Activated CD4-positive, alpha-beta T cell treated with anti-CD3 and anti-CD28 coated beads for 4 hours (primary cell): ENCODE measurements around the gene MYEF2.

ENCODE experiments used
- DNase-seq, 2 donors: peaks; one replicate each; pipeline ENCODE4 v3.0.0-alpha.2; 2020

Gene MYEF2, protein sequence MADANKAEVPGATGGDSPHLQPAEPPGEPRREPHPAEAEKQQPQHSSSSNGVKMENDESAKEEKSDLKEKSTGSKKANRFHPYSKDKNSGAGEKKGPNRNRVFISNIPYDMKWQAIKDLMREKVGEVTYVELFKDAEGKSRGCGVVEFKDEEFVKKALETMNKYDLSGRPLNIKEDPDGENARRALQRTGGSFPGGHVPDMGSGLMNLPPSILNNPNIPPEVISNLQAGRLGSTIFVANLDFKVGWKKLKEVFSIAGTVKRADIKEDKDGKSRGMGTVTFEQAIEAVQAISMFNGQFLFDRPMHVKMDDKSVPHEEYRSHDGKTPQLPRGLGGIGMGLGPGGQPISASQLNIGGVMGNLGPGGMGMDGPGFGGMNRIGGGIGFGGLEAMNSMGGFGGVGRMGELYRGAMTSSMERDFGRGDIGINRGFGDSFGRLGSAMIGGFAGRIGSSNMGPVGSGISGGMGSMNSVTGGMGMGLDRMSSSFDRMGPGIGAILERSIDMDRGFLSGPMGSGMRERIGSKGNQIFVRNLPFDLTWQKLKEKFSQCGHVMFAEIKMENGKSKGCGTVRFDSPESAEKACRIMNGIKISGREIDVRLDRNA

DNA sequence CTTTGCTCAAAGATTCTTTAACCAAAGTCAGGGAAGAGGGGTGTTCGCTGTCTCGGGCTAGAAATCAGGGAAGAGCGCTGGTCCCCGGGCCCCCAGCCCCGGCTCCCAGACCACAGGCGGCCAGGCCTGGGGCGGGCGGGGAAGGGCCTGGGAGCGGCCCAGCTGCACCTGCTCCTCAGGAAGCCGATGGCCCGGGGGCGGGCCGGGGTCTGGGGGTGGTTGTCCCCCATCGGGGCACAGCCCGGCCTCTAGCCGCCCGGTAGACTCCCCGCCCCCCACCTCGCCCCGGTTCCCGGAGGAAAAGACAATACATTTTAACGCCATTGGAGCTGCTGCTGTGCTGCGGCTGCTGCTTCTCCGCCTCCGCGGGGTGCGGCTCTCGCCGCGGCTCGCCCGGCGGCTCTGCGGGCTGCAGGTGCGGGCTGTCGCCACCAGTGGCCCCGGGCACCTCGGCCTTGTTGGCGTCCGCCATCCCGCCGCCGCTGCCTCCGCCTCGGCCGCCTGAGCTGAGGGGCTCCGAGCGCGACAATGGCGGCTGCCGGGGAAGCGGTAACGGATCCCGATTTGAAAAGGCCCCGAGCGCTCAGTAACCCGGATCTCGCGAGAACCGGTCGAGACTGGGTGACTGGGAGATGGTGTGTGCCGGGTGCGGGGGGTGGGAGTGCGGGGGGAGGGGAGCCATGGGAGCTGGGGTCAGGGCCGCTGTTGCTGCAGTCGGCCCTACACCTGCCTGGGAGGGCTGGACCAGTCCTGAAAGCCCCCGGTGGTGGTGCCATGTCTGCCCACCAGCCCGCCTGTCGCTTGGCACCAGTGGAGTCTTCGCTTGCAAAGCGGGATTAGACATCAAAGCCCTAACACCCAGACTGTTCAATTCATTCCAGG lies at the start of gene MYEF2:
TSS of gene MYEF2 (minus strand) at position 530 of the 882 bp plus-strand sequence. CDS start at position 472, 58 bp downstream.
- DNase-seq = peak; percentile 54 to 61

DNA sequence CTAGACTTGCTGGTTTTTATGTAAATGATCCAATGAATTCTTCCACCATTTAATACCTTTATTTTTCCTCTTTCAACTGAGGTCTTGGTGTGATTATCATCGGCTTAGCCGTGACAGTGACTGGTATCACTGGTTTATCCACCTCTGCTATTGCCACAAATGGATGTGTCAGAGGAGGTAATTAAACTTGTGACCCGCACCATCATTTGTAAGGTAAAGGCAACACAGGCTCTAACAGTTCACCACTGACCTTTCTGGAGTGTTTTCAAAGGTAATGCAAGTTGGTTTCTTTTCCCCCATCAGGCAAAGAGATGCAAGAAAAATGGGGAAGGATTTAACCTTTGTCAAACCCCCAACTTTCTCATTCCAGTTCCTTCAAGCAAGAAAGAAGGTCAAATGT lies 47.7 kb upstream of the MYEF2 start:
- no peak for DNase-seq

DNA sequence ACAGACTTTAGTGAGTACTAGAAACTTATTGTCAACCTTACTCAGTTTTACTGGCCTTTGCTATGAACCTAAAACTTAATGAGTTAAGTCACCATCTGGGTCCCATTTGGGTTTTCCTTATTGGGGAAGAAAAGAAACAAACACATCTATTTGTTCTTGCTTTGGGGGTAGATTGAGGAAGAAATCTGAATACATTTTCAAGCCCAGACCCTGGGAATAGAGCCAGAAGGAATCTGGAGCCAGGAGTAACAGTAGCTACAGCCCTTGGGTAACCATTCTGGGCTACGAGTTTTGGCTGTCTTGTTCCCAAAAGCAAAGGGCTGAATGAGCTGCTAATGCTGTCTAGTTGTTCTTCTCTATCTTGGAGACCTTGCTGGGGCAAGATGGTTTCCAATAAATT lies 44.5 kb upstream of the MYEF2 start:
- DNase-seq = no peak

DNA sequence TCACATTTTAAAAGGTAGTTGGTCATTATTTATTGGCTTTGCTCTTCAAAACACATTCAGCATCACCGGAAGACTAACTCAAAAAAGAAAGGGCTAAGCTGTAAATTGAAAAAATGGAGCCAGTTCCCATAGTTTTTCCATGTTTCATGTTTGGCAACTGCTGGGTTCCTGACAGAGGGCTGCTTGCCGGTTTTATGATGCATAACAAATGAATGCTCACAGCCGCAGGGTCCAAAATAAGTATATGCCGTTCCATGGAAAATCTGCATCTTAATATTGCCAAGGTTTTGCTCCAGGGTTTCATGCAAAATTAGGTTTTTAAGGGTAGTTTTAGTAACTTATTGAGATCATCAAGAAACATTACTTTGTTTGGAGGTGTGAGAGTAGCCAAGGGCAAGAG lies 43.8 kb upstream of the MYEF2 start:
- DNase-seq = no peak

DNA sequence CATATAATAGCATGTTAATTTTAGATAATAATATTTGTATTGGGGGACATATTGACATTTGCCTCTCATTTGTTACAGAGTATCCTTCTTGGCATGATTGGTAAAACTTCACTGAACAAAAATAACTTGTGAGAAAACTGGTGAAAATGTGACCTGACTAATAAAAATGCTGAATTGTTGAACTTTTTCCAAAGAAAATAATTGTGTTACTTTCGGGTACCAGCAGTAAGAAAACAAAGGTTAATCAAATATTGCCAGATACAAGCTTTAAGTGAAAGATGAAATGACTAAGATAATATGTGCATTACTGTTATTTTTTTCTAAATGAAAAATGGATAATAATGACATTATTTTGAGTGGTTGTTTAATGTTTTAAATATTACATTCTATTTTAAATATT lies 43.2 kb upstream of the MYEF2 start:
- no peak for DNase-seq

DNA sequence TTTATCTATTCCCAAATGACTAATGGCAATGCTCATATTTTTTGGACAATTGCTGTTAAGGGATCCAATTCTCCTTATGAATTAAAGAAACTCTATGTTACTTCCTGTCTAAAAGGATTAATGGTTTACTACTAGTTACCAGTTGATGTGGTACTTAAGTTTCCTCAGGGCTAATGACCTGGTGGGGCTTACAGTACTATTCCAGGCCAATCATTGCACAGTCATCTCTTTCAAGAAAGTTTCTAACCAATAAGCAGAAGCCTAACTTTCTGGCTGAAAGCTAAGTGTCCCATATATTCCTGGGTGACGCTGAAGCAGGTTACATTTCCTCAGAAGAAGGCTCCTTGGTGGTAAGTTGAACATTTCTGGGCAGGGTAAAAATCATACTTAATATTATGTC lies 27.9 kb upstream of the MYEF2 start, which contains the start of gene SLC12A1:
TSS of gene SLC12A1 (plus strand) at position 322 of the 400 bp plus-strand sequence. CDS start 1,418 bp downstream, outside the sequence.
- no peak for DNase-seq

DNA sequence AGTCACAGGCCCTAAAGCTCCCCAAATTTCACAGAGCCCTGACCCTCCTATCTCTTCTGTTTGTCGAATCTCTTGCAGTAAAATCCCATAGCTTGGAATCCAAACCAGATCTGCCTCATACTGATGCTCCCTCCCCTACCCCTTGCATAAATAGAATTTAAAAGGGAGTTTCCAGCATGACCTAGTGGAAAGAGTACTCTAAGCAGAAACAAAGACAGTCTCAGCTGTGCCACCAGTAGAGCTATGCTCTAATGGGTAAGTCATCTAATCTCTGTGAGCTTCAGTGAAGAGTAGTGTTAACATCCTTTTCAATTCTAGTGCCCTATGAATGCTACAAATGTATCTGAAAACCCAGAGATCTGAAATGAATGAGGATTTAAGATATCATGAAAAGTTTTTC lies 24.0 kb upstream of the MYEF2 start:
- DNase-seq = no peak

DNA sequence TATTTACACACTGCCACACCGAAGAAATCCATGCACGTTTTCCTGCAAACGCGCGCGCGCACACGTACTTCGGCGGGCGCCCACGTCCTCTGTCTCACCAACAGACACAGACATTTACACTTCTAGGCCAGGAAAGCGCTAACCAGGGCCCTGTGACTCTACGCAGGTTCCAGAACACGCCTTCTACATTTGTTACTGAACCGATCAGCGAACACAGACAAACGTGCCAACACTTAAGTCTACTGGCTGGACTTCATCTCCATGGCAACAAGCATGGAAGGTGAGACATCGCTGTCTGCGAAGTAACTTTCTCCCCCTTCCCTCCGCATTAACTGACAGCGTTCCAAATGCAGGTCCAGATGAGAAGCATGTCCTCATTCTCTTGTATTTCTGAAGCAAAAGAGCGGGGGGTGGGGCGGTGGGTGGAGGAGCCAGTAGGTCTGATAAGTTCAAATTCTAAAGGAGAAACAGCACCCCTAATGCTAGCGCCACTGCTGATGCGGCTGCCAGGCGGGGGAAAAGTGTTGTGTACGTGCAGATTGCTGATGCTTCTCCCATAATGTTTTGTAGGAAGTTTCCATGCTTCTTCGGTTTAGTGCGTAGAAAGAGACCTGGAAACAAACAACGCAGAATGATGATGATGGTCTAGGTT lies 13.6 kb upstream of the MYEF2 start, which contains the start of gene CTXN2:
TSS of gene CTXN2 (plus strand) at position 92 of the 652 bp plus-strand sequence. CDS start 9,636 bp downstream, outside the sequence.
- DNase-seq = no peak

DNA sequence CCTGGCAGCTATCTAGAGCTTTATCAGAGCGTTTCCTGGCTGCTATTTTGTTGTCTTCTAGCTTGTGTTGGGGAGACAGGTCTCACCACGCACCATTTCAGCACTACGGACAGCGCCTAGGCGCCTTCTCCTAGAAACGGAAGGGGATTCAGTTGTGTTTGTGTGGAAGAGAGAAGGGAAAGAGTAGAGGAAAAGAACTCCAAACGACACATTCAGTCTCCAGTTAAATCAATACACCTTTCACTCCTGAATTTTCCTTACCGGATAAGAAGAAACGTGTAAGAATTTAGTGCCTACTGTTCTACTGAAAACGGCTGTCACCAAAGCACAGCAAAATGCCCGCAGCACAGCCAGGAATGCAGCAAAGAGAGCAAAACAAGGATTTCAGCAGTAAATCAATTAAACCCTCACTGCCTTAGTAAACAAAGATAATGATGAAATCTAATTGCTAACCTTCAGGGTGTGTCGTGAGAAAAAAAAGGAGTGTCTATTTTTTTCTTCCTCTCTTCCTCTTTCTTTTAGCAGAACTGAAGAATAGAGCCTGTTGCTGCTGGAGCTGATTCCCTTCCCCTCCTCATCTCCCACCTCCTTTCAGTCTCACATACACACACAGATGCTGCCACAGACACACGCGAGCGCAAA lies 13.0 kb upstream of the MYEF2 start:
- peak in 1 of 2 donors; percentile 6 for DNase-seq

DNA sequence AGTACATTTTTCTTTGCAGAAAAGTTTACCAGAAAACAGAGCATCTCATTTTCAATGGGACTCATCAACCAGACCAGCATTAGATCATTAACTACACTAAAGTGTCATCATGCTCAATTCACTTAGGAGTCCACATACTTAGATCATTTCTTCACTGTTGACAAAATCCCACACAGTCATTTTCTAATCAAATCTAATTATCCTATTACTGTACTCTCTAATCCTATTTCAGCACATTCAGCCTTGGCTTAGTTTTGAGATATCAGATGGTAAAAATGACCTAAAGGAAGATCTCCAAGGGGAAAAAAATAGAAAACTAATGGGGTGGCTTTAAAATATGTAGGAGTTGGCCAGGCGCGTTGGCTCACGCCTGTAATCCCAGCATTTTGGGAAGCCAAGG lies 8.2 kb upstream of the MYEF2 start:
- no peak for DNase-seq

DNA sequence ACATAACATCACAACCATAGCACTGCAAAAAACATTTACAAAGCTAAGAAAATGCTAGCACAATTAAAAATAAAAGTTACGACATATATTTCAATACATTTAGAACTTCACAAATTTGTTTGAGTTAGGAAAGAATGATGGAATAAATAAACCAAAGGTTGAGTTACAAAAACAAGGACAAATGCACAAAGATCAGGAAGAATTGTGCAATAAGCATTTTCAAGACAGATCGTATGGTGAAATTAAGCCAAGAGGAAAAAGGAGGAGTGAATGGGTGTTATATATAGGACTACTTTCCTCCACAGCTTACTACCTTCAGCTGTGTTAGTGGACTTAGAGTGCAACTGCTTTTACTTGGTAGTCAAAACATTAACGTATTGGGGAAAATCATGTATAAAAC lies 7.4 kb upstream of the MYEF2 start:
- DNase-seq = no peak

DNA sequence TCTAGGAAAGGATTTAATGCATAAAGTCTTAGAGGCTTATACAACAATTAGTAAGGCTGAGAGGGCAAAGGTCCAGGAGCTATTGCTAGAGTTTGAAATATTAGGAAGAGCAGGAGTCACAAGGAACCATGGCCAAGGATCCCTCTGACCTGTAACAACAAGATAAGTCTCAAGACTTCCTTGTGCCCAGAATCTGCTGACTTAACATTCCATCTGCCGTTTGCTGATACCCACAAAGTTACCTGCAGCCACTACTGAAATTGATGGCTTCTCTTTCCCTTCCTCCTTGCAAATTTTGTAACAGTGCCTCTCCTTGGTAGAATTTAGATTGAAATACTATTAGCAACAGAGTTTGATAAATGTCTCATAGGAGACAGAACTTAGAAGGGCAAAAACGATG lies 4.7 kb upstream of the MYEF2 start:
- DNase-seq = no peak

DNA sequence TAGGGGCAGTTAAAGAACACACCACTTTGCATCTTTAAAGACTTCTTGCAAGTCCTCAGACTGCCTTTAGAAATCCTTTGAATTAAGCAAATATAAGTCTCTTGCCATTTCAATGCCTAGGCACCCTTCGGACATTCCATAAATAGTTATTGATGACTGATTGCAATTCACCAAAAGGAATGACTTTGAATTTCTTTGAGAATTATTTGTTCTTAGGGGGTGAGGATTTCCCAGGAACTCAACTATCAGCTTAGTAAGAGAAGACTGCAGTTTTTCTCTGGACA lies 495 bp upstream of the MYEF2 start:
- DNase-seq = no peak

DNA sequence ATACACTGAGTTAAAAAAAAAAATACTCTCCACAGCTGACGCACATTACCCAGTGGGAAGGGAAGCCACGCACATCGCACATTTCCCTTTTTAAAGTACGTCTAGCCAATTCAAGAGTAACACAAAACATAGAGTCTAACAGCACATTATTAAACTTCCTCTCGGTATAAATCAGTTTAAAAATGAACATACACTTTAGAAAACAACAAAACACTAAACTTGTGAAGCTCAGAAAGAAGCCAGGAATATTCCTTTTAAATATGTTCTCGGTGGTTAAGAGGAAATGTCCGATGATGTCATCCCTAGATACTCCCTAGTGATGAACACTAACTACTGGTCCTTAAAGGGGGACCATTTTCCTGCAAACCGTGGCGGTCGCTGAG lies 721 bp downstream of the MYEF2 start:
- peak in 1 of 2 donors; percentile 0 for DNase-seq

DNA sequence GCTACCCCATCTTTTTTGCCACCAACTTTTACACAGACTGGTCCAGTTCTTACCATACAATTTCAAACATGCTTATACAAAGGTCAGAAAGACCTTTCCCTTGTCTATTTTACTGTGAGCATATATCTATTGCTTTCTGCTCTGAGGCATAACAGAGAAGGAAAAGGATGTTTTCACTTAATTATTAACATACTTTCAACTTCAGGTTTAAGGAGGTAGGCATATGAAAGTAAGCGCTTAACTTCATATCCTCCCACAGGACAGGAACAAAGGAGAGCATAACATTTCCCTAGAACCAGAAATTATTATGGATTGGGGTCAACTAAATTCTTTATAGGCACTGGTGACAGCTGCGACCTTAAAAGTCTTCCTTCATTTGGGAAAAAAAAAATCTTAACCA lies 1.1 kb downstream of the MYEF2 start:
- no peak for DNase-seq

DNA sequence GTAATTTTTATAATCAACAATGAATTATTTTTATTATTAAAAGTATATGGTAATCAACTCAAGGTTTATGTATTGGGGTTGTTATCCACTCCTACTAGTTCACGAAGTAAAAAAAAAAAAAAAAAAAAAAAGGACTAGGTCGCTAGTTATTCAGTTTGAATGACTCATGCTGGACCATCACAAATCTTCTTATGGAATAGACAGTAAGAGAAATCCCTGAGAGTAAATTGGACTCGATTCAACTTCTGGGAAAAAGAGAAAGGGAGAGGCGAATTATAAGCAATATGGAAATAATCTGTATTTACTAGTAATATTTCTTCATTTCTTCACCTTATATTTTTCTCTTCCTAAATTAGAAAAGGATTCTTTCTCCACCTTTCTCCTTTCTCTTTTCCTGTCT lies 2.0 kb downstream of the MYEF2 start:
- DNase-seq = no peak

DNA sequence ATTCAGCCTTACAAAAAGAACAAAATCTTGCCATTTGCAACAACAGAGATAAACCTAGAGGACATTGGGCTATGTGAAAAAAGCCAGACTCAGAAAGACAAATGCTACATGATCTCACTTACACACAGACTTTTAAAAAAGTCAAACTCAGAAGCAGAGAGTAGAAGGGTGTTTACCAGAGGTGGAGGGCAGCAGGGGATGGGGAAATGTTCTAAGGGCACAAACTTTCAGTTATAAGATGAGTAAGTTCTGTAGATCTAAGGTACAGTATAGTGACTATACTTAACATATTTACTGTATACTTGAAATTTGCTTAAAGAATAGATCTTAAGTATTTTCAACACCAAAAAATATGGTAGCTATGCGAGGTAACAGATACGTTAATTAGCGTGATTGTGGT lies 3.0 kb downstream of the MYEF2 start:
- DNase-seq = no peak

DNA sequence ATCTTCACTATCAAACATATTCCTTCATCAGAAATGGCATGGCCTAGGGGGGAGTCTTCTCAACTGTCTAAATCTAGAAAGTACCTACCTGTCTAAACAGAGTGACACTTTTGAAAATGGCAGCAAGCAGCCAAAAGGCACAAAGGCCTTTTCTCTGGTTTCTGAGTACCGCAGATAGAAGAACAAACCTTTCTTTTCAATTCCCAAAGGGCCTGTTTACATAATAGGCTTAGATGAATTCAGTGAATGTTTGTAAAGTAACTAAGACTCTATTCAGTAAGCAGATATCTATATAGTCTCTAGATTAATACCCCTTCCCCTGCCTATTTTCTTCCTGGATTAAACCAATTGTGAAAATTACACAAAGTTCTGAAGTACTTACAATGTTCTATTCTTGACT lies 7.1 kb downstream of the MYEF2 start:
- DNase-seq = no peak

DNA sequence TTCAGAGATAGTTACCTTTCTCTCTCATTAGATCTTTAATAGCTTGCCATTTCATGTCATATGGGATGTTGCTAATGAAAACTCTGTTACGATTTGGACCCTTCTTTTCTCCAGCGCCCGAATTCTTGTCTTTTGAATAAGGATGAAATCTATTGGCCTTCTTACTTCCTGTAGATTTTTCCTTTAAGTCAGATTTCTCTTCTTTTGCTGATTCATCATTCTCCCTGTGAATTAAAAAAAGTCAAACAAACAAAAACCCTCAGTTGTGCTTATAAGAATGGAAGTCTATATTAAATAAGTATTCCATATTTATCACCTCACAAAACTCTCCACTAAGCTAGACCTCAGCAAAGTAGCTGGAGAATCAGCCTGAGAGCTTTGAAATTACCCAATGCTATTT lies 9.5 kb downstream of the MYEF2 start:
- no peak for DNase-seq

DNA sequence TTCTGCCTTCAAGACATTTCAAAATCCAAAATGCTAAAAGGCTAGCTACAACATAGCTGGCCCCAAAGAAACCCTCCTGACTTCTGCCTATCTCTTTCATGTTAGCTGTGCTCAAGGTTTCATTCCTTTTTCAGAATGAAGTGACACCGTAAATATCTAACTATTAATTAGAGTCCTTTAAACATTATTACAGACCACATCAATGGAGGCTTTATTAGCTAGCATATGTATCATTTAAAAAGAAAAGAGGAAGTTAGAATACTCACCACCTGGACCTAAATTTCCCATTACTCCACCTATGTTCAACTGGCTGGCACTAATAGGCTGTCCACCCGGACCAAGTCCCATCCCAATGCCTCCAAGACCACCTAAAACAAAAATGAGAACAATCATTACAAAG lies 24.6 kb downstream of the MYEF2 start:
- DNase-seq = no peak

DNA sequence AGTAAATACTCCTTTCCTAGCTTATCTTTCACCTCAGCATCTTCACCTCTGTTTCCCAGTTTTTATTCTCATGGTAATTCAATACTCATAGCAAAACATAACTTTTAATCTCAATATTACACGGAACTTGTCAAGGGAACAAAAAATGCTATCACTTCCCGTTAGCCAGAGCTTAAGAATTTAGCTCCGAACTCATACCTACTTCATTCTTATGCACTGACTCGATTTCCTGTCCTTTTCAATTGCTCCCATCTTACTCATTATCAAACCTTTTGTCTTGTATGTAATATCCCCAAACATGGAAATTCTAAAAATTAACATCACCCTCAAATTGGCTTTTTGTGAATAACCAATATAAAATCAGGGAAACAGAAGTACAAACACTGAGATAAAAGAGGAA lies 28.2 kb downstream of the MYEF2 start:
- DNase-seq = no peak

DNA sequence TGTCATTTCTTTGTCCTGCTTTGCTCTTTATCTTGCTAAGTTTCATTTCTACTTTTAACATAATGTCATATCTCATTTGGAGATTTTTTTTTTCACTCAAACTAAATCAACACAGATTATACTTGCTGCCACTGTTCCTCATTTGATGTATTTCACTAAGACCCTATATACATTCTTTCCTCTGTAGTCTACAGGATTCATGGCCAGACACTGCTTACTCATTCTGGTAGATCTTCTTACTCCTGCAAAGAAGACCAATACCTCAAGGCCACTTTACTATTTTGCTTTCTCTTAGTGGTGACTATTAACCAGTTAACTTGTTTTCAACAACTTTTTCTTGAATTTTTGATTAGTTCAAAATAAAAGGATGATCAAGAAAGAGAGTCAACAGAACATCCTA lies 30.7 kb downstream of the MYEF2 start:
- no peak for DNase-seq

DNA sequence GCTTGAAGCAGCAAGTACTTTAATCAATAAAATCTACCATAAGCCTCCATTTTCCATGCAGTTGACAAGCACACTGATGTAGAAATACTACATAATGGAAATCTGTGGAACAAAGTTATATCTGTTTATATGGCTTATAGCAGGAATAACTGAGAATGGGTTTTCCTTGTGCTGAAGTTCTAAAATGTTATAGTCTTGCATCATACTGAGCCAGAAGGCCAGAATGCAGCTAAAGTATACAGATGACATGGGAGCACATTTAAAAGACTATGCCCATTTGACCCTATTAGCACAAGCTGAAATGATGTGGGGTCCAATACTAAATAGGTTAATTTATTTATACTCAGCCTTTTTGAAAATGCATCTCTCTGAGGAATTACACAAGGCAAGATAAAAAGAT lies 32.2 kb downstream of the MYEF2 start:
- DNase-seq = no peak
